RCC 7860 (cell line): ENCODE measurements around the gene ABCF2.
A peak's percentile ranks its signal among the peaks of the same experiment; 100 is the strongest.

ENCODE experiments used
- DNase-seq: peaks from one replicate; pipeline ENCODE4 v3.0.0-alpha.2; 2015; ENCODE audit warnings: low spot score
- FAIRE-seq: peaks from 2 replicates; lab custom pipeline; 2012; peaks lifted over from hg19 to GRCh38; lab: Jason Lieb, UNC

The ABCF2 gene

GRCh38 chr7:151226875-151227782 lies at the start of gene ABCF2:
ABCF2 (minus strand) TSS chr7:151227205; CDS start chr7:151226458, 747 bp downstream.
- FAIRE-seq (peak; percentile 87), DNase-seq (peak; percentile 94)

GRCh38 chr7:151275813-151276577 lies 49.0 kb upstream of the ABCF2 start:
- no peak for DNase-seq
- FAIRE-seq: no peak

GRCh38 chr7:151274936-151275812 lies 48.2 kb upstream of the ABCF2 start:
- no peak for FAIRE-seq

GRCh38 chr7:151274396-151274795 lies 47.4 kb upstream of the ABCF2 start:
- no peak for DNase-seq
- FAIRE-seq: no peak

More at GRCh38 chr7:151274936-151275812, 48.2 kb upstream of the ABCF2 start:
- DNase-seq: no peak

GRCh38 chr7:151273651-151274390 lies 46.8 kb upstream of the ABCF2 start:
- DNase-seq (no peak), FAIRE-seq (no peak)

GRCh38 chr7:151272877-151273276 lies 45.9 kb upstream of the ABCF2 start:
- no peak for DNase-seq
- FAIRE-seq: no peak

- FAIRE-seq (no peak), DNase-seq (no peak)
Measured at GRCh38 chr7:151272405-151272804, 45.4 kb upstream of the ABCF2 start.

- FAIRE-seq (no peak), DNase-seq (no peak)
Measured at GRCh38 chr7:151271699-151272355, 44.8 kb upstream of the ABCF2 start.

GRCh38 chr7:151269511-151269910 lies 42.5 kb upstream of the ABCF2 start:
- no peak for FAIRE-seq

GRCh38 chr7:151265351-151265931 lies 38.4 kb upstream of the ABCF2 start:
- DNase-seq: no peak
- no peak for FAIRE-seq

More at GRCh38 chr7:151269511-151269910, 42.5 kb upstream of the ABCF2 start:
- DNase-seq: no peak

- DNase-seq (no peak), FAIRE-seq (no peak)
Measured at GRCh38 chr7:151264615-151265014, 37.6 kb upstream of the ABCF2 start.

GRCh38 chr7:151261529-151261928 lies 34.5 kb upstream of the ABCF2 start:
- no peak for FAIRE-seq
- no peak for DNase-seq

GRCh38 chr7:151260883-151261282 lies 33.9 kb upstream of the ABCF2 start:
- no peak for FAIRE-seq
- DNase-seq: no peak

GRCh38 chr7:151260471-151260870 lies 33.5 kb upstream of the ABCF2 start:
- DNase-seq (no peak), FAIRE-seq (no peak)

GRCh38 chr7:151257990-151258389 lies 31.0 kb upstream of the ABCF2 start:
- DNase-seq (no peak), FAIRE-seq (no peak)

- DNase-seq (no peak), FAIRE-seq (no peak)
Measured at GRCh38 chr7:151256410-151257045, 29.5 kb upstream of the ABCF2 start.

GRCh38 chr7:151255390-151255789 lies 28.4 kb upstream of the ABCF2 start:
- FAIRE-seq: no peak
- no peak for DNase-seq

GRCh38 chr7:151254851-151255250 lies 27.8 kb upstream of the ABCF2 start:
- DNase-seq: no peak
- no peak for FAIRE-seq

- FAIRE-seq (no peak), DNase-seq (no peak)
Measured at GRCh38 chr7:151254316-151254715, 27.3 kb upstream of the ABCF2 start.
